ENCODE measurements around the gene BPIFB4. TPM values are rescaled to one million over a fixed set of nuclear protein-coding genes. Genes with fewer than 3 reads are reported as not detected.

Gene BPIFB4
- polyA plus RNA-seq, 1 of the 3 experiments (the other 2 are of a cell fraction): not detected

GRCh38 chr20:33032555-33032954 is 46.9 kb upstream of the BPIFB4 start:
- H3K4me3 ChIP-seq (ENCODE audit: low read depth in 2 of 2, low read length in 1 of 2): no peak overlapping the region
- H3K9me2 ChIP-seq: no peaks in the 10 kb centered on the region
- H3K9ac ChIP-seq: no peak overlapping the region
- no peak overlapping the region for H3K4me2 ChIP-seq
- no peak for DNase-seq
- no peaks in the 10 kb centered on the region for H3F3A ChIP-seq (replicated peaks; ENCODE audit: insufficient read depth)
- no peaks in the 10 kb centered on the region for H3K9me3 ChIP-seq
- H2AFZ ChIP-seq (ENCODE audit: low read depth): no peak overlapping the region
- POLR2A ChIA-PET: no interaction called here
- H3K27ac ChIP-seq (ENCODE audit: low read depth in 2 of 2, low read length in 1 of 2): no peak overlapping the region
- no peaks in the 10 kb centered on the region for H4K20me1 ChIP-seq (ENCODE audit: insufficient read depth)
- H3K27me3 ChIP-seq (ENCODE audit: insufficient read depth): peaks cover 6% of the 10 kb centered on the region; the same call in 1 of the 2 replicates
- H3K79me2 ChIP-seq (ENCODE audit: insufficient read depth): no peaks in the 10 kb centered on the region
- H3K4me1 ChIP-seq (ENCODE audit: control insufficient read depth in 1 of 2, insufficient read depth in 2 of 2, low read depth in 1 of 2, low read length in 1 of 2): no peaks in the 10 kb centered on the region
- CTCF ChIA-PET: interaction anchor here (0.7 kb wide), 1 partner anchor 17 kb away, joined by 3 read pairs; no protein-coding TSS in a partner anchor
- WGBS (ENCODE audit: low lambda C conversion rate): under 1% methylated on average over 6 of the region's 6 CpGs
- H3K36me3 ChIP-seq (replicated peaks in 1 of 2; ENCODE audit: control insufficient read depth in 1 of 2, insufficient read depth in 2 of 2, low read length in 1 of 2): no peaks in the 10 kb centered on the region
- TF ChIP-seq, protein P1, sequence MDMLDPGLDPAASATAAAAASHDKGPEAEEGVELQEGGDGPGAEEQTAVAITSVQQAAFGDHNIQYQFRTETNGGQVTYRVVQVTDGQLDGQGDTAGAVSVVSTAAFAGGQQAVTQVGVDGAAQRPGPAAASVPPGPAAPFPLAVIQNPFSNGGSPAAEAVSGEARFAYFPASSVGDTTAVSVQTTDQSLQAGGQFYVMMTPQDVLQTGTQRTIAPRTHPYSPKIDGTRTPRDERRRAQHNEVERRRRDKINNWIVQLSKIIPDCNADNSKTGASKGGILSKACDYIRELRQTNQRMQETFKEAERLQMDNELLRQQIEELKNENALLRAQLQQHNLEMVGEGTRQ (IDR thresholded peaks at IDR 0.05; ENCODE audit: borderline replicate concordance, low read depth, low read length): no peak
- TF ChIP-seq, protein P2, sequence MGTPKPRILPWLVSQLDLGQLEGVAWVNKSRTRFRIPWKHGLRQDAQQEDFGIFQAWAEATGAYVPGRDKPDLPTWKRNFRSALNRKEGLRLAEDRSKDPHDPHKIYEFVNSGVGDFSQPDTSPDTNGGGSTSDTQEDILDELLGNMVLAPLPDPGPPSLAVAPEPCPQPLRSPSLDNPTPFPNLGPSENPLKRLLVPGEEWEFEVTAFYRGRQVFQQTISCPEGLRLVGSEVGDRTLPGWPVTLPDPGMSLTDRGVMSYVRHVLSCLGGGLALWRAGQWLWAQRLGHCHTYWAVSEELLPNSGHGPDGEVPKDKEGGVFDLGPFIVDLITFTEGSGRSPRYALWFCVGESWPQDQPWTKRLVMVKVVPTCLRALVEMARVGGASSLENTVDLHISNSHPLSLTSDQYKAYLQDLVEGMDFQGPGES (IDR thresholded peaks at IDR 0.05; ENCODE audit: low read depth, low read length): no peak
- TF ChIP-seq RFX5 (IDR thresholded peaks at IDR 0.05; ENCODE audit: low read length): no peak
- TF ChIP-seq NFIC (IDR thresholded peaks at IDR 0.05; ENCODE audit: borderline replicate concordance): no peak
- no peak for TF ChIP-seq MEF2A (IDR thresholded peaks at IDR 0.05; ENCODE audit: borderline replicate concordance, low read depth)
- no peak for TF ChIP-seq RXRA (IDR thresholded peaks at IDR 0.05; ENCODE audit: borderline replicate concordance, low read depth)
- TF ChIP-seq EZH2phosphoT487 (IDR thresholded peaks at IDR 0.05; ENCODE audit: borderline replicate concordance, low read depth): no peak
- TF ChIP-seq GATA2 (CRISPR knock-in tag; IDR thresholded peaks at IDR 0.05): no peak
- no peak for TF ChIP-seq TCF12 (IDR thresholded peaks at IDR 0.05)
- TF ChIP-seq, protein P3, sequence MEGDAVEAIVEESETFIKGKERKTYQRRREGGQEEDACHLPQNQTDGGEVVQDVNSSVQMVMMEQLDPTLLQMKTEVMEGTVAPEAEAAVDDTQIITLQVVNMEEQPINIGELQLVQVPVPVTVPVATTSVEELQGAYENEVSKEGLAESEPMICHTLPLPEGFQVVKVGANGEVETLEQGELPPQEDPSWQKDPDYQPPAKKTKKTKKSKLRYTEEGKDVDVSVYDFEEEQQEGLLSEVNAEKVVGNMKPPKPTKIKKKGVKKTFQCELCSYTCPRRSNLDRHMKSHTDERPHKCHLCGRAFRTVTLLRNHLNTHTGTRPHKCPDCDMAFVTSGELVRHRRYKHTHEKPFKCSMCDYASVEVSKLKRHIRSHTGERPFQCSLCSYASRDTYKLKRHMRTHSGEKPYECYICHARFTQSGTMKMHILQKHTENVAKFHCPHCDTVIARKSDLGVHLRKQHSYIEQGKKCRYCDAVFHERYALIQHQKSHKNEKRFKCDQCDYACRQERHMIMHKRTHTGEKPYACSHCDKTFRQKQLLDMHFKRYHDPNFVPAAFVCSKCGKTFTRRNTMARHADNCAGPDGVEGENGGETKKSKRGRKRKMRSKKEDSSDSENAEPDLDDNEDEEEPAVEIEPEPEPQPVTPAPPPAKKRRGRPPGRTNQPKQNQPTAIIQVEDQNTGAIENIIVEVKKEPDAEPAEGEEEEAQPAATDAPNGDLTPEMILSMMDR (IDR thresholded peaks at IDR 0.05): no peak
- TF ChIP-seq ZBTB33 (IDR thresholded peaks at IDR 0.05; ENCODE audit: borderline replicate concordance, low read depth): no peak
- no peak for TF ChIP-seq RAD21 (IDR thresholded peaks at IDR 0.05; ENCODE audit: low read length)
- TF ChIP-seq SIN3A (IDR thresholded peaks at IDR 0.05; ENCODE audit: borderline replicate concordance, low read depth, low read length): no peak
- TF ChIP-seq, protein P4, sequence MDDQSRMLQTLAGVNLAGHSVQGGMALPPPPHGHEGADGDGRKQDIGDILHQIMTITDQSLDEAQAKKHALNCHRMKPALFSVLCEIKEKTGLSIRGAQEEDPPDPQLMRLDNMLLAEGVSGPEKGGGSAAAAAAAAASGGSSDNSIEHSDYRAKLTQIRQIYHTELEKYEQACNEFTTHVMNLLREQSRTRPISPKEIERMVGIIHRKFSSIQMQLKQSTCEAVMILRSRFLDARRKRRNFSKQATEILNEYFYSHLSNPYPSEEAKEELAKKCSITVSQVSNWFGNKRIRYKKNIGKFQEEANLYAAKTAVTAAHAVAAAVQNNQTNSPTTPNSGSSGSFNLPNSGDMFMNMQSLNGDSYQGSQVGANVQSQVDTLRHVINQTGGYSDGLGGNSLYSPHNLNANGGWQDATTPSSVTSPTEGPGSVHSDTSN (IDR thresholded peaks at IDR 0.05): no peak
